Ureter (tissue), 1 donor: ENCODE measurements around the gene PDCD4. TPM values are rescaled to one million over a fixed set of nuclear protein-coding genes. Genes with fewer than 3 reads are reported as not detected.
"Not testable (repeated sequence)": the region's sequence is repeated elsewhere in the genome, so short reads cannot be mapped to it uniquely, and the experiment has no call there.

Experiments
- DNase-seq: peaks from one replicate; pipeline ENCODE4 v3.0.0-alpha.2; 2020; ENCODE audit warnings: low spot score
- total RNA-seq: library from RNA; stranded (reverse); gene quantifications from one replicate; pipeline ENCODE4 v1.2.4, GENCODE V29; 2023
- donor health status: DM: yes; HTN: yes; CAD: no.

Gene PDCD4
- total RNA-seq, 1 donor from 2014 or later, result 114 TPM

DNA sequence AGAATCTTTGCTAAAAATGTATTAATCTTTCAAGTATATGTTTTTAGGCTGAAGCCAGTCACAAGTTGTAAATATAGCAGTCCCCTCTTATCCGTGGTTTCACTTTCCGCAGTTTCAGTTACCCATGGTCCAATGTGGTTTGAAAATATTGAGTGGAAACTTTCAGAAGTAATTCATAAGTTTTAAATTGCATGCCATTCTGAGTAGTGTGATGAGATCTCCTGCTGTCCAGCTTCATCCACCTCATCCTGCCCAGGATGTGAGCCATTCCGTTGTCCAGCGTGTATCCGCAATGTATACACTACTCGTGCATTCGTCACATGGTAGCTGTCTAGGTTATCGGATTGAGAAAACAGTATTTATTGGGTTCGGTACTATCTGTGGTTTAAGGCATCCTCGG lies 12.2 kb downstream of the PDCD4 start:
- DNase-seq, result no peak

- no peak for DNase-seq
Observed at GRCh38 chr10:110885932-110886674, 14.4 kb downstream of the PDCD4 start.

GRCh38 chr10:110887560-110887959 lies 15.8 kb downstream of the PDCD4 start:
- DNase-seq, result no peak

DNA sequence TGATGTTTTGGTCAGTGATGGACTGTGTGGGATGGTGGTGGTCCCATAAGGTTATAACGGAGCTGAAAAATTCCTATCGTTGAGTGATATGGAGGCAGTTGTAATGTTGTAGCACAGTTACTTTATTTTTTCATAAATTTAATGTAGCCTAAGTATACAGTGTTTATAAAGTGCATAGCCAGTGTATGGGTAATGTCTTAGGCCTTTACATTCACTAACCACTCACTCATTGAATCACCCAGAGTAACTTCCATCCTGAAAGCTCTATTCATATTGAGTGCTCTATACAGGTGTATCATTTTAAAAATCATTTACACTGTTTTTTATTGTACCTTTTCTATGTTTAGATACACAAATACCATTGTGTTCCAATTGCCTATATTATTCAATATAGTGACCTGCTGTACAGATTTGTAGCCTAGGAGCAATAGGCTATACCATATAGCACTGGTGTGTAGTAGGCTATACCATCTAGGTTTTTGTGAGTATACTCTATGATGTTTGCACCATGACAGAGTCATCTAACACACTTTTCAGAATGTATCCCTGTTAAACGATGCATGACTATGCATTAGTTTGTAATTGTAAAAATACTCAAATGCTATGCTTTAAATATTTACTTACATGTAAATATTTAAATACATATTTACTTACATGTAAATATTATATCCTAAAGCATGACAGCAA lies 21.0 kb downstream of the PDCD4 start:
- DNase-seq, result no peak

- DNase-seq, result no peak
Observed at GRCh38 chr10:110893559-110894179, 21.9 kb downstream of the PDCD4 start.

GRCh38 chr10:110897184-110897583 lies 25.5 kb downstream of the PDCD4 start:
- DNase-seq, result no peak

DNA sequence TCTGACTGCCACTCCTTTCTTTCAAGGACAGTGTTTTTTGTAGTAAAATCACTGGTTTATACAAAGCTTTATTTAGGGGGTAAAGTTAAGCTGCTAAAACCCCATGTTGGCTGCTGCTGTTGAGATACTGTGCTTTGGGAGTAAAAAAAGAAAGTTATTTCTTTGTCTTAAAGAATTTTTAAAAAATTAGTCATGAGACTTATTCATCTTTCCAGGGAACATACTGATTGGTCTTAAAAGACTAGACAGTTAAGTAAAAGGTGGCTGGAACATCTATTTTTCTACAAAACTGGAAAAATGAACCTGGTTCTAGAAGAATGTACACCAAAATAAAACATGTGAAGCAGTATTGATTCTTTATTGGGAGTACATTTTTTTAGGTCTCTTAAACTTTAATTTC lies 26.7 kb downstream of the PDCD4 start:
- no peak for DNase-seq

- DNase-seq, result no peak
Observed at GRCh38 chr10:110900983-110901382, 29.3 kb downstream of the PDCD4 start.

DNA sequence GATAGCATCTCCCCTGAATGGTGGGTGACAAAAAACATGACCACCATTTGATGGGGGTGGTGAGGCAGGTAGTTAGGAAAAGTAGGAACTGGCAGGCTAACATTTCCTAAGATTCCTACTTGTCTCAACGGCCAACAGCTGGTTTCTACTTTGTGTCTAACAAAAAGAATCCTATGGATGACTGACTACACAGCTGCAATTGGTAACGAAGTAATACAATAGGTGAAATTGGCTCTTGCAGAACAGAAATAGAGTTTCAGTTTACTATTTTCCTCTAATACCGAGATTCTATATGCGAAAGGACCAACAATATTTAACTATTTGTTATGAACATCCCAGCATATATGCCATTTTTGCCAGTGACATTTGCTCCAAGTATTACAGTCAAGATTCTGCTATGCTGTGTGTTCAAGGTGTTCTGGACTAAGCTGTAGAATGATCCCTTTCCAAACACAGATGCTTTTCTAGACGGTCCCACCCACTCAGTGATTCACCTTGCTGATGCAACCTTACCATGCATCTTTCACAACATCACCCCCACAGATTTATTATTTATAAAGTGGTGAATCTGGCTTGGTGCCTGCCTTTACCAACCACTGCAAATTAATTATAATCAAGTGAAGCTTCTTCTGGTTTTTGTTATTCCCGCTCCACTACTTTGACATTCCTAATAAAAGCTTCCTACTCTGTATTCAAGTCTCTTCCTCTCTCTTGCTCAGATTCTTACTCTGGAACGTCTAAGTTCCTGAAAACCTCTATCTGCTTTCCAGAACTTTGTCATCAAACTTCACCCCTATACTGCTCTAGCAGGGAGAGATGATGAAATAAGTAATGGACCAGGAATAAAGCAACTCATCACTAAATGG lies 30.5 kb downstream of the PDCD4 start:
- no peak for DNase-seq

DNA sequence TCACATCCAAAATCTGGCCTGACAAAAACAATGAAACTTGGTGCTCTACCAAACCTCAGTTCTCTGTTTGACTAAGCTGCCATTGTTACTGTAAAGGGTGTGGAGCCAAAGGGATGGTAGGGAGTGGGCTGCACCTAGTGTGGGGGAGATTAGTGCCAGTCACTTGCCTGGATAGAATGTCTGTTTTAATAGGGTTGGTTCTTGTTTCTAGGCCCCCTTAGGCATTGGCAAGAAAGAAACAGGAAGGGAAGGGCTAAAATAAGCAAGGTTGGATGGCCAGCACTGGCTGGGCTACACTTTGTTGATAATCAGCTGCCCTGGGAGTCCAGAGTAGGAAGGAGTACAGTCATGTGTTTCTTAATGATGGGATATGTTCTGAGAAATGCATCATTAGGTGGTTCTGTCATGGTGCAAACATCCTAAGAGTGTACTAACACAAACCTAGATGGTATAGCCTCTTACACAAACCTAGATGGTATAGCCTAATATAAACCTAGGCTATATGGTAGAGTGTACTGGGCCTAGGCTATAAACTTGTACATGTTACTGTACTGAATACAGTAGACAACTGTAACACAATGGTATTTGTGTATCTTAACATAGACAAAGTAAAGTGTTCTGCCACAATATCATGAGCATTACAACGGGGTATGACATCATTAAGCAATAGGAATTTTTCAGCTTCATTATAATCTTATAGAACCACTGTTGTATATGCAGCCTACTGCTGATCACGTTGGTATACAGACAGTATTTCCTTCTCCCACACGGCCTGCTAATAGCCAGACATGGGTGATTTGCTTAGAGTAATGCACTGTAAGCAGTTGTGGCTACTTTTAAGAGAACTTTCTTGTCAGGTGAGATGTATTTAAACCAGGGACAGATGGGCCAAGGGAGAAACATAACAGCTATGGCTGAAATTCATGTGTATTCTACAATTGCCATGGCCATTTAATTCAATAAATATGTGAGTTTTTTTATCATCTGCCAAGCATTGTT lies 31.9 kb downstream of the PDCD4 start:
- no peak for DNase-seq

- DNase-seq, result no peak
Observed at GRCh38 chr10:110910138-110910537, 38.4 kb downstream of the PDCD4 start.

DNA sequence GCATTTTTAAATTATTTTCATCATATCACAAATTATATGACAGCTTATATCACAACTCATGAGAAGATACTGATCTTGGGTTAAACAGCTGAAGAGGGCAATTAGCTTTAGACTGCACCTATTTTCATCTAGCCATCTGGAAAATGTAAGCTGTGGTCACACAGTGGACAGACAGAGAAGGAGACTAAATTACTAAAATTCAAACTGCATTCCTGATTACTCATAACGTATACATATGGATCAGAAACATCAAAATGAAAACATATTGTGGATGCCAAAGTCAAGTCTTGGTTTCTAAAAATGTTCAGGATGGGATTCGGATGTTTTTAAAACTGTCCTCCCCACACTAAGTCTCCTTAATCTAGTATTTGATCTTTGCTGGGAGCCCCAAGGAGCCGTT lies 40.6 kb downstream of the PDCD4 start:
- no peak for DNase-seq

DNA sequence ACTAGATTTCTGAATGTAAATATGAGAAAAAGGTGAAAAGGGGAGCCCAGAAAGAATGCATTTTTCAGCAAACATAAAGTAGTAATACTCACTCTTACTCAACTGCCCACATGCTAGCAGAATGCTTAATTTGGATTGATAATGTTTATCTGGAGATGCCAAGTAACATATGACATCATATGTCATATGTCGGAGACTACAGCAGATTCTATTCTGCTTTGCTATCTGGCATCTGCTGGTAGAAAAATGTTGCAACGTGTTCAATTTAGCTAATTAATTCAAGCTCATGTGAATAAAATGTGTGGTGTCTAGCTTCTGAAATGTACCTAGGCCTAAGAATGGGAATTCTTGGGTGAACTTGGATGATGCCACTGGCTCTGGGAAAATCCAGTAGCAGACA lies 42.7 kb downstream of the PDCD4 start:
- no peak for DNase-seq

GRCh38 chr10:110915035-110915434 lies 43.3 kb downstream of the PDCD4 start:
- DNase-seq, result no peak

DNA sequence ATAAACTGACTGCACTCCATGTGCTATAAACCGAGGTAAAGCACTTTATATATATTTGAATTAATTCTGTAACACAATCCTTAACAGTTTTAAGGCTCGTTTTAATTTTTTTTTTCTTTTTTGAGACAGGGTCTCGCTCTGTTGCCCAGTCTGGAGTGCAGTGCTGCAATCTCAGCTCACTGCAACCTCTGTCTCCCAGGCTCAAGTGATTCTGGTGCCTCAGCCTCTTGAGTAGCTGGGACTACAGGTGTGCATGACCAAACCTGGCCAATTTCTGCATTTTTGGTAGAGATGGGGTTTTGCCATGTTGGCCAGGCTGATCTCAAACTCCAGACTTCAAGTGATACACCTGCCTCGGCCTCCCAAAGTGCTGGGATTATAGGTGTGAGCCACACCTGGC lies 43.9 kb downstream of the PDCD4 start:
- DNase-seq, result not testable (repeated sequence)

DNA sequence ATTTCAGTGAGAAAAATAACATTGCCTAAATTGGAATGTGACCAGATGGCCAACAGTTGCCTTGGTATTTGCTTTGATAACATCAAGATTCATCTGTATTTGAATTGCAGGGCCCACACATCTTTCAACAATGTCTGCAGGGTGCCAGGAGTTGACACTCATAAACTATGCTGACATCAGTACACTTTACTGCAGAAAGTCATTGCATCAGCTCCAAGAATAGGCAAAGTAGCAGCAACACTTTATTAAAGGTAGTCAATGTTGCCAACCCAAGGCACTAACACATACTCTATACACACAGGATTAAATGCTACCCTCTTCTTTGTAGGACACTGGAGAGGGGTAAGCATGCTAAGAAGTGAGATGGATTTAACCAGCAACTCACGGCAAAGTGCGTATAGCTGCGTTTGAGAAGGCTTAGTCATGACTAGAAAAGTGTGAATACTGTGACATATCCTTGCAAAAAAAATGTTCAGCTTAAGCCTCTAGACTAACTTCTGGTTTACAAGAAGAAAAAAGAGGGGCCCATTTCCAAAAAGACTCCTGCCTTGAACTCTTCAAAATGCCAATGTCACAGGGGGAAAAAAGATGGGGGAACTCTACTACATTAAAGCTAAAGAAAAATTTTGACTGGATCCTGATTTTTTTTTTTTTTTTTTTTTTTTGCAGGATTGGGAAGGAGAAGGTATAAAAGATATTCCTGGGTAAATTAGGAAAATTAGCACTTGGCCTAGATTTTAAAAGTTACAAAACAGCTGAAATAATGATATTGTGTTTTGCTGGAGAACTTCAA lies 45.0 kb downstream of the PDCD4 start:
- no peak for DNase-seq

DNA sequence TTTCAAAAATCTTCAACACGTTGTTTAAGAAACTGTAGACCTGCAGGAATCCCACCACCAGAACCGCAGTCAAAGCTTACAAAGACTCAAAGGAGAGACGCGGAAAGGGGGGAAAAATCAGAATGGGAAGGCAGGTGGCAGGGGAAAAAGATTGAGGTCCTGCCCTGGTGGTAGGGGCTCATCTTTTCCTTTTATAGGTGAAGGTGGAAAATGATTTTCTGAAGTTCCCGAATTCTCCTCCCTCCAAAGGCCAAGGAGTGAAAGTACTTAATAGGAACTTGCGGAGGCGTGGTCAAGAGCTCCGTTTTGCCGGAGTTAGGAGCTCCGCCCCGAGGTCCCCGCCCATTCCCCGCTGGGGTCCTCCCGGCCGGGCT lies 46.5 kb downstream of the PDCD4 start:
- peak; percentile 97 for DNase-seq

DNA sequence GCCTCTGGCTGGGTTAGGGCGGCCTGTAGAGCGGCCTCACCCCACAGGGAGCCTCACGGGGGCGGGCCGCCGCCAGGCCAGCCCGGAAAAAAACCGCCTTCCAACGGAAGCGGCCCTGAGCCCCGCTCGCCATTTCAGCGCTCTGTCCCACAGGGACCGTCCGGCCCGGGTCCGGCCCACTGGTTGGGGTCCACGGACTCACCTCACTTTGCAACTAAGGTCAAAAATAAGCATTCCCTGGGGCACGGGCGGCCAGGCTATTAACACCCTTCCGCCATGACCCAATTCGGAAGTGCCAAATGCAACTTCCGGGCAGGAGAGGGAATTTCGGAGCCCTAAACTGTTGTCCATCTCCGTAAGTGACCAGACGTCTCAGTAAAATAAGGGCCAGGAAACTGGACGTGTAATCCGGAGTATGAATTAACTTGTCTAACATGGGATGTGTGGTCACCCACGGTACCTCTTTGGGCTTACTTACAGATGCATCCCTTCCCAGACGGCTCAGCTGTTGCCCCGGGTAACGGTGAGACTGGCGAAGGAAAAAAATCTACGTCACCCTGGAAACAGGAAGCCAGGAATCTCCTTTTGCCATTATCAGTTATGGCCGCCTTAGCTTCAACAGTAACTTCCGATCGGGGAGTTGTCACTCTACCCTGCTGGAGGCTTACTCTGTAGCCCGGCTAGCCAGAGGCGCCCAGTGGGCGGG lies 47.1 kb downstream of the PDCD4 start, which contains the start of gene BBIP1:
Gene BBIP1 (minus strand): TSS at position 538 of the 706 bp plus-strand sequence. CDS start 1,023 bp downstream, outside the sequence.
- DNase-seq, result peak; percentile 99

GRCh38 chr10:110919349-110919931 lies 47.7 kb downstream of the PDCD4 start, which contains the start of gene SHOC2:
TSS of gene SHOC2 (plus strand) at chr10:110919604. CDS start at chr10:110964359, 44,755 bp downstream.
- no peak for DNase-seq
